GM03348 (cell line): ENCODE results near the gene CITED4.

Source experiments
- DNase-seq: peaks from one replicate; pipeline ENCODE4 v3.0.0; 2012; ENCODE audit warnings: low spot score

The CITED4 gene

GRCh38 chr1:40833979-40834378 lies 28.2 kb downstream of the CITED4 start:
- DNase-seq = no peak

- no peak for DNase-seq
Observed at GRCh38 chr1:40831001-40831732, 31.0 kb downstream of the CITED4 start.

GRCh38 chr1:40830419-40830943 lies 31.7 kb downstream of the CITED4 start:
- no peak for DNase-seq

DNA sequence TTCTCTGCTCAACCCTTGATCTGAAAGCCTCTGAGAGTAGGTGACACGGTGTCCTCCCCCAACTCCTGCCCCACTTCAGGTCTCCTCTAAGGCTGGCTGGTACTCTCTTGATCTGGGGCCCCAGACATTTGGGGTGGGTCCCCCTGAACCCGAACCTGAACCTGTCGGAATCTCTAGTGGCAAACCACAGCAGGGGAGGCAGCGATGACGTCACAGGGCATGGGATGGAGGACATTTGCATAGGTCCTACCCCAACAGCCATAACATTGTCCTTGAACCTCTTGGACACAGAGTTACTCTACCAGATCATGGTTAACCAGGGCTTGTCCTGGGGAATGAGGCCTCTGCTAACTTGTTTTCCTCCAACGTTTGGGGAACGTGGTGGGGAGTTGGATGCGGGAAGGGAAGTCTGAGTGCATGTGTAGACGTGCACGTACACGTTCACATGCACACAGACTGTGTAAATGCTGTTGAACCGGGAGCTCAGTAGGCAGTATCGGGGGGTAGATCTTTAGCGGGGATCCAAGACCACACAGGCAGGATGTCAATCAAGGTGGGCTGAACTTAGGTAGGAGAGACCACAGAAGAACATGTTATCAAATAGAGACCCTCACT lies 32.4 kb downstream of the CITED4 start:
- DNase-seq = no peak

DNA sequence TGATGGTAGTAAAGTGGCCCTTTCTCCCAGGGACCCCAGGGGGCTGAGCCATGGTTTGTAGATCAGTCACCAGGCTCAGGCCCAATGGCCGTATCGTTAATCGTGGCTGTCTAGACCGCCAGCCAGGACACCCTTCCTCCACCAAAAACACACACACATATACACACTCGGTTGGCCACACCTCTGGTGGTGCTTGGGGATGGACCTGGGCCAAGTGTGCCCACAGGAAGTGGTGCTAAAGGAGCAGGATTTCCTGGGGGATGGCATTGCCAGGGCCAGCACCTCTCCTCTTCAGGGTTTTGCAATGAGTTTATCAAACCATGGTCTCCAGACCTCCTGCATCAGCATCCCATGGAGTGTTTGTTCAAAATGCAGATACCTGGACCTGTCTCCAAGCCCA lies 36.2 kb downstream of the CITED4 start:
- DNase-seq = no peak

DNA sequence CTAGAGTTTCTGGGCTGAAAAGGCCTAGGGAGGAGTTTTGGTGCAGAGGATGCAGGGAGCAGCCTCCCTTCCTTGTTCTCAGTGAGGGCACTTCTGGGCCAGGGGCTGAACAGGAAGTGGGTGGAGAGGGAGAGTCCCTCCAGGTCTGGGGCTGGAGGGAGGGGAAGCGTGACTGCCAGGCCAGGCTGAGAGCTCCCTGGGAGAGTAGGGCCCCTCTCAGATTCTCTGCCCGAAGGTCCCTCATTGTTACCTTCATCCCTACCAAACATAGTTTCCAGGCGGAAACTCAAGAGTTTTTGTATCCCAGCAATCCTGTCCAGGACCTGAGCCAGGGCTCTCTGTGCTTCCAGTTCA lies 36.8 kb downstream of the CITED4 start:
- DNase-seq = no peak

- DNase-seq = no peak
Observed at GRCh38 chr1:40824591-40825434, 37.4 kb downstream of the CITED4 start.

DNA sequence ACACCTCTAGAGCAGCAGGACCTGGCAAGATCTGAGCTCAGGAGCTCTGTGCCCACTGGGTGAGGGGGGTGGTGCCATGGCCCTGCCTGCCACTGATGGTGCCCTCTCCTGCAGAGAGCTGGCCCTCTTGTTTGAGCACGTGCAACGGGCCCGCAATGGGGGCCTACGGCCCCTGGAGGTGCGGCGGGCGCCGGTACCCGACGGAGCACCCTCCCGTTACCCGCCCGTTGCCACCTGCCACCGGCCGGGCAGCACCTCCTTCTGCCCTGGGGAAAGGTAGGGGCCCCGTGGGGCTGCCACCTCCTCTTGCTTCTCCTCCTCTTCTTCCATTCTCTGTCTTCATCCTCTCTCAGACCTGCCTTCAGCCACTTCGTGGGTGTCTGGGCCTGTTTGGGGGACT lies 38.2 kb downstream of the CITED4 start:
- DNase-seq = no peak

- no peak for DNase-seq
Observed at GRCh38 chr1:40823345-40823744, 38.8 kb downstream of the CITED4 start.

- DNase-seq = no peak
Observed at GRCh38 chr1:40822890-40823289, 39.3 kb downstream of the CITED4 start.

DNA sequence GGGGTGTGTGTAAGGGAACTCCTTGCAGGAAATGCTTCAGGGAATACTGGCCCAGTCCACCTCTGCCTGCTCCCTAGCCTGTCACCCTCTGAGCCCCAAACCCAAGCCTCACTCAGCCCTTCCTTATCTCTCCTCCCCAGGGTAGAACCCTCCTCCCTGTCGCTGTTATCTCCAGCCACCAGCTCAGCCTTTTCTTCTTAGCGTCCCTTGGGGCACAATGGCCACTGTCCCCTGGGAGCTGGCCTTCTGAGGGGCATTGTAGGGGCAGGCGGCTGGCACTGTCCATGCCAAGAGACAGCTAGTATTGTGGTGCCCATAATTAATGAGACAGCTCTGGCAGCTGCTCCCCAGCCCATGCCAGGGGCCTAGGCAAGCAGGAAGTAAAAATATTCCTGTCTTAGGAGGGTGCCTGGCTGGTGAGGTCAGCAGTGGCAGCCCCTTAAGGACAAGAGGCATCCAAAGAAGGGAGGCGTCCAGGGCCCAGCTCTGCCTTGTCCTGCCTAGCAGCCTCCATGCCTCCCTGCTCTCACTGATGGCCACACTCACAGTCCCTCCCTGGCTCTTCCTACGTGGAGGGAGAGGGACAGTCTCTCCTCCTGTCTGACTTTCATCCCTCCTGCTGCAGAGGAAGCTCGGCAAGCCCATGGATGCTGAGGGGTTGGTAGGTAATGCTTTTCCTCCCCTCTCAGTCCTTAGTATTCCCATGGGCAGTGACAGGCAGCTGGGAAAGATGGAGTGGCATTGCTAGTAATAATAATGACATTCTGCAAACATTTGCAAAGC lies 41.1 kb downstream of the CITED4 start:
- no peak for DNase-seq

DNA sequence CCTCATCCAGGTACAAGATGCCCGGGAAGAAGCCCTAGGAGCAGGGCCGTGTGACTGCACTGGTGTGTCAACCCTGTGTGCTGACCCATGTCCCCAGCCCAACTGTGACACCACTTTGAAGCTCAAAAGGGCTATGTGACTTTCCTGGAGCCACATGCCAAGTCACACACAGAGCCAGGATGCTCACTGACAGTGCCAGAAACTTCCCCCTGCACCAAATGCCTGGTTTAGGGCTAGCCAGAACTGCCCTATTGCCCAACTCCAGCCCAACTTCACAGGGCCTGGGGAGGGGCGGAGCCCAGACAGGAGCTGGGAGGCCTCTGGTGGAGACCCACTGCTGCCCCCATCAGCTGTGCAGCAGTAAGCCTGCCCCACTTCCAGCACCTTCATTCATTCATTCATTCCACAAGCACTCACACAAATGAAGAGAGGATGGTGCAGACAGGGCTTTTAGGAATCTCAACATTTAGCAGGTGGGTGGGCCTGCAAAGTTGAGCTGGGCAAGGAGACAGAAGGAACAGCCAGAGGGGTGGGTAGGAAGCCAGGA lies 41.8 kb downstream of the CITED4 start:
- DNase-seq = no peak

DNA sequence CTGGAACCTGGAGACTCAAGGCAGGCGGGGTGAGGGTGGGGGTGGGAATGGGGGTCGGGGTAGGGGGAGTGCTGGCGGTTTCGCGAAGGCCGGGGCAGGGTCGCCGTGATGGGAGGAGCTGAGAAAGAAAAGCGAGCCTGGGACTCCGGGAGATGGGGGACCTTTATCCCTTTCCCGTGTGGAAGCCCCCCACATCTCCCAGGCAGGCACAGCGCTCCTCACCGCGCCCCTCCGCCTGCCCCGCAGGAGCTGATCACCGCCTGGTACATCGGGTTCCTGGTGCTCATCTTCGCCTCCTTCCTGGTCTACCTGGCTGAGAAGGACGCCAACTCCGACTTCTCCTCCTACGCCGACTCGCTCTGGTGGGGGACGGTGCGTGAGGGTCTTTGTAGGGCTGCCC lies 43.1 kb downstream of the CITED4 start:
- no peak for DNase-seq

GRCh38 chr1:40818264-40818961 lies 43.8 kb downstream of the CITED4 start:
- DNase-seq = peak; percentile 58

- DNase-seq = no peak
Observed at GRCh38 chr1:40817791-40818263, 44.3 kb downstream of the CITED4 start.

DNA sequence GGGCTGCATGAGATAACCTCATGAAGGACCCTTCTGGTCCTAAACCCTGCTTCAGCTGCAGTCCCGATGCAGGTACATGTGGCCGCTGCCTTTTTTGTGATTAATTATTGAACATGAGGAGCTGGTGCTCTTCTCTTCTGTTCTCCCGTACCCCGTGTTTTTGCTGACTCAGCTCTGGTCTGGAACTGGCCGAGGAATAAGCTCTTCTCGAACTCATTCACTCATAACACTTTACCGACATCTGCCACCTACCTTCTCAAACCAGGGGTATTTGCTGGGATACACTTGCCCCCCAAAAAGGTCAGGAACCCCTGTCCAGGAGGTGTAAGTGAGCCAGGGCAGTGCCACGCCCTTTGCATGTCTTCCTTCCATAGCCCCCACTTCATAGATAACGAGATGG lies 46.7 kb downstream of the CITED4 start:
- DNase-seq = no peak
